ENCODE results near the gene PCAT6.

DNA sequence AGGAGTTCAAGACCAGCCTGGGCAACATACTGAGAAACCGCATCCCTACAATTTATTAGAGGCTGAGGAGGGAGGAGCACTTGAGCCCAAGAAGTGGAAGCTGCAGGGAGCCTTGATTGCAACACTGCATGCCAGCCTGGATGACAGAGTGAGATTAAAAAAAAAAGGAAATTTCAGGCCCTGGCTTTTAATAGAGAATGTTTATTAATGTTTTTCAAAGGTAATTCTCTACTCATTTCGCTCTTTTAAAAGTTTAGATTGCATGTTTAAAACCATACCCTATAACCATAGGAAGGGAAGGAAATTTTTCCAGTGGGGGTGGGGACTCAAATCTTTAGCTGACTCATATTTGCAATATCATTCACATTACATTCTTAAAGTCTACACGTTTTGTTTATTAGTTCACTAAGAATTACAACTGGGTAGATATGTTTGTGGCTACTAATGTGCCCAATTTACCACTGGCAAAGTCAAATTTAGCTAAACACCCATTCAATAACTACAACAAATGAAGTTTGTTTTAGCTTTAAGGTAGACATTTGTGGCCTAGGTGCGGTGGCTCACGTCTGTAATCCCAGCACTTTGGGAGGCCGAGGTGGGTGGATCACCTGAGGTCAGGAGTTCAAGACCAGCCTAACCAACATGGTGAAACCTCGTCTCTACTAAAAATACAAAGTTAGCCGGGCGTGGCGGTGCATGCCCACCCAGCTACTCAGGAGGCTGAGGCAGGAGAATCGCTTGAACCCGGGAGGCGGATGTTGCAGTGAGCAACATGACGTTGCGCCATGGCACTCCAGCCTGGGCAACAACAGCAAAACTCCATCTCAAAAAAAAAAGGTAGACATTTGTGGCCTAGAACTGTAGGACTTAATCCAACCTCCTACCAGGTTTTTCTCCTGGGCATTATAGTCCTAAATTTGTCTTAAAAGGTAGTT lies 7.5 kb upstream of the PCAT6 start:
- no peak for TF ChIP-seq POLR2A (IDR thresholded peaks at IDR 0.05)
- TF ChIP-seq, protein P1, sequence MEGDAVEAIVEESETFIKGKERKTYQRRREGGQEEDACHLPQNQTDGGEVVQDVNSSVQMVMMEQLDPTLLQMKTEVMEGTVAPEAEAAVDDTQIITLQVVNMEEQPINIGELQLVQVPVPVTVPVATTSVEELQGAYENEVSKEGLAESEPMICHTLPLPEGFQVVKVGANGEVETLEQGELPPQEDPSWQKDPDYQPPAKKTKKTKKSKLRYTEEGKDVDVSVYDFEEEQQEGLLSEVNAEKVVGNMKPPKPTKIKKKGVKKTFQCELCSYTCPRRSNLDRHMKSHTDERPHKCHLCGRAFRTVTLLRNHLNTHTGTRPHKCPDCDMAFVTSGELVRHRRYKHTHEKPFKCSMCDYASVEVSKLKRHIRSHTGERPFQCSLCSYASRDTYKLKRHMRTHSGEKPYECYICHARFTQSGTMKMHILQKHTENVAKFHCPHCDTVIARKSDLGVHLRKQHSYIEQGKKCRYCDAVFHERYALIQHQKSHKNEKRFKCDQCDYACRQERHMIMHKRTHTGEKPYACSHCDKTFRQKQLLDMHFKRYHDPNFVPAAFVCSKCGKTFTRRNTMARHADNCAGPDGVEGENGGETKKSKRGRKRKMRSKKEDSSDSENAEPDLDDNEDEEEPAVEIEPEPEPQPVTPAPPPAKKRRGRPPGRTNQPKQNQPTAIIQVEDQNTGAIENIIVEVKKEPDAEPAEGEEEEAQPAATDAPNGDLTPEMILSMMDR (IDR thresholded peaks at IDR 0.05) = no peak
